ENCODE results near the gene MCM10. TPM values are rescaled to one million over a fixed set of nuclear protein-coding genes. Genes with fewer than 3 reads are reported as not detected.
A peak's percentile ranks its signal among the peaks of the same experiment; 100 is the strongest.

Gene MCM10
- total and polyA plus RNA-seq, 9 of the 15 experiments (the other 6 are each of a cell fraction or from before 2014, with no cell fraction given): 10.4 to 68.1 (median 48.0) TPM

- ChIA-PET CTCF (ENCODE audit: low intra/inter-chr PET ratio) (no interaction called here), POLR2A (interaction anchor here (0.6 kb wide), 1 partner anchor 151 kb away, joined by 3 read pairs; no protein-coding TSS in a partner anchor)
- no peak for FAIRE-seq
- H3K9me3 ChIP-seq (replicated peaks; ENCODE audit: control insufficient read depth, insufficient read depth, low read depth, low read length): no peaks in the 10 kb centered on the region
- no peak for DNase-seq (ENCODE audit: extremely low read depth in 1 of 4, low spot score in 3 of 4)
- no peaks in the 10 kb centered on the region for H3K9me1 ChIP-seq (ENCODE audit: control insufficient read depth, insufficient read depth, low read length)
- intact Hi-C loops (cut with micrococcal nuclease): no loop called here
- no peak overlapping the region for H3K27ac ChIP-seq (ENCODE audit: extremely low read depth, low read depth, low read length)
- H3K4me1 ChIP-seq (replicated peaks in 1 of 2; ENCODE audit: control insufficient read depth in 2 of 2, insufficient read depth in 2 of 2, low read length in 2 of 2): peaks cover 0 to 2% of the 10 kb centered on the region in 2 experiments; a peak in 3 of 5 replicates
- H3K27me3 ChIP-seq (ENCODE audit: control insufficient read depth in 2 of 2, insufficient read depth in 2 of 2, low read length in 2 of 2): peaks cover 0 to 2% of the 10 kb centered on the region in 2 experiments; a peak in 1 of 5 replicates
- BruUV-seq (replicated peaks): no TSS peak
- H4K20me1 ChIP-seq (replicated peaks; ENCODE audit: control insufficient read depth, insufficient read depth, low read length): no peaks in the 10 kb centered on the region
- no peak overlapping the region for H3K4me3 ChIP-seq
- TF ChIP-seq CBFA2T2 (conservative IDR thresholded peaks at IDR 0.05) (no peak), KLF1 (tag; IDR thresholded peaks at IDR 0.05) (peak; percentile 94), PBX2 (CRISPR knock-in tag; IDR thresholded peaks at IDR 0.05; ENCODE audit: low read depth) (no peak), PBX2 (tag; conservative IDR thresholded peaks at IDR 0.05; ENCODE audit: low read depth) (0 out of 2 replicates have a peak, but pooled peaks have one; percentile 20), JUND (IDR thresholded peaks at IDR 0.05; ENCODE audit: borderline replicate concordance, low read depth, low read length) (no peak), JUND (tag; IDR thresholded peaks at IDR 0.05; ENCODE audit: borderline replicate concordance, low read depth, low read length) (0 out of 3 replicates have a peak, but pooled peaks have one; percentile 21), NR2C1 (IDR thresholded peaks at IDR 0.05) (no peak), NR2C1 (tag; IDR thresholded peaks at IDR 0.05) (0 out of 2 replicates have a peak, but pooled peaks have one; percentile 24)
- WGBS (ENCODE audit: insufficient coverage, low coverage, missing lambda C conversion rate): 0% methylated on average over 1 of the region's 1 CpG
- no peaks in the 10 kb centered on the region for H3K79me2 ChIP-seq (ENCODE audit: control insufficient read depth, insufficient read depth, low read length)
- in situ Hi-C loops (cut with MboI): no loop called here
- no peaks in the 10 kb centered on the region for H3K36me3 ChIP-seq (ENCODE audit: control insufficient read depth, insufficient read depth, low read length)
- no peak overlapping the region for H3K9ac ChIP-seq (ENCODE audit: insufficient read depth in 1 of 2, low read depth in 2 of 2, low read length in 2 of 2)
- no peak overlapping the region; the same call in 1 of the 2 replicates for H3K4me2 ChIP-seq (ENCODE audit: insufficient read depth, low read length)
- ATAC-seq: peak; percentile 42; the same call in 2 of the 3 replicates
- 0 out of 2 replicates have a peak overlapping the region, but pooled peaks have one; percentile 14 for H2AFZ ChIP-seq (ENCODE audit: low read depth, low read length)
These were observed 15.0 kb upstream of the MCM10 start for GRCh38 chr10:13146379-13146778.

Data from K562 (cell line).